ENCODE results near the gene GRPEL1. TPM values are rescaled to one million over a fixed set of nuclear protein-coding genes. Genes with fewer than 3 reads are reported as not detected.
A peak's percentile ranks its signal among the peaks of the same experiment; 100 is the strongest.

Gene GRPEL1
- total and polyA plus RNA-seq, 8 donors = 7.7 to 15.6 (median 11.3) TPM

GRCh38 chr4:7055111-7055989 is 12.5 kb downstream of the GRPEL1 start:
- intact Hi-C loops (cut with DNase I) = no loop called here
- Histone ChIP-seq H3K9me3 (no peaks in the 10 kb centered on the region), H3K27ac (no peak overlapping the region), H3K27me3 (no peaks in the 10 kb centered on the region), H3K4me3 (no peak overlapping the region), H3K36me3 (peaks cover 0 to 45% (median 0%) of the 10 kb centered on the region in 3 donors), H3K4me1 (peaks cover 6 to 14% (median 8%) of the 10 kb centered on the region in 3 donors)
- WGBS, 2 donors = 90 to 91% methylated on average over 31 of the region's 31 CpGs
- DNase-seq (no peak), FAIRE-seq (no peak), ATAC-seq (no peak)
- TF ChIP-seq CTCF (IDR thresholded peaks at IDR 0.05) = no peak

GRCh38 chr4:7054106-7054880 is 13.6 kb downstream of the GRPEL1 start:
- WGBS, 2 donors = 95 to 96% methylated on average over 52 of the region's 52 CpGs
- no peak for ATAC-seq
- peaks cover 0 to 37% (median 0%) of the 10 kb centered on the region in 3 donors for H3K36me3 ChIP-seq

DNA sequence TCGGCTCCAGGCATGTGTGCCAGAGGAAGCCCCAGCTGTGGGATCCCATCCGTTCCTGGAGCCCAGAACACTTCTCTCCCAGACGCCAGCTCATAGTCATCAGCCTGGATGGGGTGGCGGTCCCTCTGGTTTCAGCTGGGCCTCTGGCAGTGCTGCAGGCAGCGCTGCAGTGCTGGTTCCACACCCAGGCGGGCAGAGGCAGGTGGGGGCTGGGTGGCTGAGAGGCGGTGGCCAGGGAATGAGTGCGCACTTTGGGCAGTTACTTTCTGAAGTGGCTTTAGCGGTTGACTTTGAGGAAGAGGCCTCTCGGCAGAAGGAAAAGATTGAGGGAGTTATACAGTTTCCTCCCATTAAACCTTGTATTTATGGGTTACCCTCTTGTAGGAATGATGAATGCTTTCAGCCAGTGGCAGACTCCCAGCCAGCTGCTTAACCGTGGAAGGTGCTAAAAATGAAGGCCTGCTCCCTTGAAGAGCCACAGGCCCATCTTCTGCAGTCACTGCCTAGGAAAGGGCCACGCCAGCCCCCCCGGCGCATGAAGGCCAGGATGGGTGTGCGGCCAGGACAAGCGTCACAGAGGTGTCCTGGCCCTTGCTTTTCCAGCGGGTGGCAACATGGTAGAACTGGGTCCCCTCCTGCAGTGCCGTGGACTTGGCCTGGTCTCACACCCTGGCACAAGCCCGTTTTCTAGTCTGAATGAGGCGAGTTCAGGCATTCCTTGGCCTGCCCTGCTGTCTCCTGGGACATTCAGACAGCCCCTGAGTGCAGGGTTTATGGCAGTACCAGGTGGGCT is 14.7 kb downstream of the GRPEL1 start:
- no peak for FAIRE-seq
- Histone ChIP-seq H3K36me3 (peaks cover 0 to 32% (median 0%) of the 10 kb centered on the region in 3 donors), H3K4me3 (no peak overlapping the region), H3K27me3 (no peaks in the 10 kb centered on the region), H3K9me3 (no peaks in the 10 kb centered on the region), H3K27ac (no peak overlapping the region), H3K4me1 (peaks cover 18 to 23% (median 18%) of the 10 kb centered on the region in 3 donors)
- ATAC-seq = peak in 1 of 4 donors; percentile 21
- 77 to 80% methylated on average over 20 of the region's 20 CpGs for WGBS, 2 donors
- intact Hi-C loops (cut with DNase I) = no loop called here
- DNase-seq = peak in 1 of 6 donors; percentile 29
- no peak for TF ChIP-seq CTCF (IDR thresholded peaks at IDR 0.05)

More at GRCh38 chr4:7054106-7054880, 13.6 kb downstream of the GRPEL1 start:
- no peak for FAIRE-seq
- no peaks in the 10 kb centered on the region for H3K9me3 ChIP-seq
- intact Hi-C loops (cut with DNase I) = no loop called here
- H3K4me1 ChIP-seq = peaks cover 15 to 22% (median 18%) of the 10 kb centered on the region in 3 donors
- no peaks in the 10 kb centered on the region for H3K27me3 ChIP-seq
- DNase-seq = peak in 1 of 6 donors; percentile 62
- H3K27ac ChIP-seq = no peak overlapping the region
- no peak overlapping the region for H3K4me3 ChIP-seq
- TF ChIP-seq CTCF (IDR thresholded peaks at IDR 0.05) = no peak

- 88% methylated on average over 14 of the region's 14 CpGs for WGBS, 2 donors
- DNase-seq = no peak
Observed at GRCh38 chr4:7052313-7052712, 15.6 kb downstream of the GRPEL1 start.

More at GRCh38 chr4:7052313-7052712, 15.6 kb downstream of the GRPEL1 start:
- ATAC-seq (no peak), FAIRE-seq (no peak)
- Histone ChIP-seq H3K36me3 (peaks cover 0 to 32% (median 0%) of the 10 kb centered on the region in 3 donors), H3K4me1 (peaks cover 18 to 23% (median 18%) of the 10 kb centered on the region in 3 donors), H3K27ac (no peak overlapping the region), H3K27me3 (no peaks in the 10 kb centered on the region), H3K9me3 (no peaks in the 10 kb centered on the region), H3K4me3 (no peak overlapping the region)
- TF ChIP-seq CTCF (IDR thresholded peaks at IDR 0.05) = no peak
- intact Hi-C loops (cut with DNase I) = no loop called here
